ENCODE data around the gene DOCK6.

DOCK6 gene

GRCh38 chr19:11200931-11201330, 61.4 kb downstream of the DOCK6 start:
- TF ChIP-seq, protein P1, sequence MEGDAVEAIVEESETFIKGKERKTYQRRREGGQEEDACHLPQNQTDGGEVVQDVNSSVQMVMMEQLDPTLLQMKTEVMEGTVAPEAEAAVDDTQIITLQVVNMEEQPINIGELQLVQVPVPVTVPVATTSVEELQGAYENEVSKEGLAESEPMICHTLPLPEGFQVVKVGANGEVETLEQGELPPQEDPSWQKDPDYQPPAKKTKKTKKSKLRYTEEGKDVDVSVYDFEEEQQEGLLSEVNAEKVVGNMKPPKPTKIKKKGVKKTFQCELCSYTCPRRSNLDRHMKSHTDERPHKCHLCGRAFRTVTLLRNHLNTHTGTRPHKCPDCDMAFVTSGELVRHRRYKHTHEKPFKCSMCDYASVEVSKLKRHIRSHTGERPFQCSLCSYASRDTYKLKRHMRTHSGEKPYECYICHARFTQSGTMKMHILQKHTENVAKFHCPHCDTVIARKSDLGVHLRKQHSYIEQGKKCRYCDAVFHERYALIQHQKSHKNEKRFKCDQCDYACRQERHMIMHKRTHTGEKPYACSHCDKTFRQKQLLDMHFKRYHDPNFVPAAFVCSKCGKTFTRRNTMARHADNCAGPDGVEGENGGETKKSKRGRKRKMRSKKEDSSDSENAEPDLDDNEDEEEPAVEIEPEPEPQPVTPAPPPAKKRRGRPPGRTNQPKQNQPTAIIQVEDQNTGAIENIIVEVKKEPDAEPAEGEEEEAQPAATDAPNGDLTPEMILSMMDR (IDR thresholded peaks at IDR 0.05; ENCODE audit: insufficient read depth, low read length, poor library complexity, severe bottlenecking): no peak
- DNase-seq (ENCODE audit: extremely low read depth, insufficient read length): no peak
- H3K4me3 ChIP-seq (replicated peaks; ENCODE audit: low read depth, low read length): no peak overlapping the region
- no peaks in the 10 kb centered on the region; the same call in 1 of the 2 replicates for H3K36me3 ChIP-seq (ENCODE audit: control insufficient read depth, insufficient read depth, low read length)
- no peaks in the 10 kb centered on the region for H3K27me3 ChIP-seq (replicated peaks; ENCODE audit: control insufficient read depth, insufficient read depth, low read length)

- Histone ChIP-seq H3K4me3 (replicated peaks; ENCODE audit: low read depth, low read length) (no peak overlapping the region), H3K36me3 (ENCODE audit: control insufficient read depth, insufficient read depth, low read length) (no peaks in the 10 kb centered on the region; the same call in 1 of the 2 replicates), H3K27me3 (replicated peaks; ENCODE audit: control insufficient read depth, insufficient read depth, low read length) (no peaks in the 10 kb centered on the region)
- TF ChIP-seq, protein P1 (IDR thresholded peaks at IDR 0.05; ENCODE audit: insufficient read depth, low read length, poor library complexity, severe bottlenecking): no peak
- no peak for DNase-seq (ENCODE audit: extremely low read depth, insufficient read length)
Observed at GRCh38 chr19:11200015-11200574, 62.2 kb downstream of the DOCK6 start.

DNA sequence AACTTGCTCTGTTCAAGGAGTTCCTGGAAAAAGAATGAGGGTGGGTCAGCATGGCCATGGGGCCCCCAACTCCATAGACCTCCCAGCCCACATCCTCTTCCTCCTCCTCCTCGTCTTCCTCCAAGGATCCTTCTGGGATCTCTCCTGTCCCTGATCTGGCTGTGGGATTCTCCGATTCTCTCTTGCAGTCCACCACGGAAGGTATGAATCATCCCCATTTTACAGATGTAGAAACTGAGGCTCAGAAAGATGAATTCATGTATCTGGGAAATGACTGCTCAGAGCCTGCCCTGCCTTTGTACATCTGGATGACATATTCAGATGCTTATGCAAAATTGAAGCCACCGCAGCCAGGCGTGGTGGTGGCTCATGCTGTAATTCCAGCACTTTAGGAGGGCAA, 62.8 kb downstream of the DOCK6 start:
- Histone ChIP-seq H3K36me3 (ENCODE audit: control insufficient read depth, insufficient read depth, low read length) (no peaks in the 10 kb centered on the region; the same call in 1 of the 2 replicates), H3K27me3 (replicated peaks; ENCODE audit: control insufficient read depth, insufficient read depth, low read length) (no peaks in the 10 kb centered on the region), H3K4me3 (replicated peaks; ENCODE audit: low read depth, low read length) (no peak overlapping the region)
- TF ChIP-seq, protein P1 (IDR thresholded peaks at IDR 0.05; ENCODE audit: insufficient read depth, low read length, poor library complexity, severe bottlenecking): no peak
- no peak for DNase-seq (ENCODE audit: extremely low read depth, insufficient read length)

DNA sequence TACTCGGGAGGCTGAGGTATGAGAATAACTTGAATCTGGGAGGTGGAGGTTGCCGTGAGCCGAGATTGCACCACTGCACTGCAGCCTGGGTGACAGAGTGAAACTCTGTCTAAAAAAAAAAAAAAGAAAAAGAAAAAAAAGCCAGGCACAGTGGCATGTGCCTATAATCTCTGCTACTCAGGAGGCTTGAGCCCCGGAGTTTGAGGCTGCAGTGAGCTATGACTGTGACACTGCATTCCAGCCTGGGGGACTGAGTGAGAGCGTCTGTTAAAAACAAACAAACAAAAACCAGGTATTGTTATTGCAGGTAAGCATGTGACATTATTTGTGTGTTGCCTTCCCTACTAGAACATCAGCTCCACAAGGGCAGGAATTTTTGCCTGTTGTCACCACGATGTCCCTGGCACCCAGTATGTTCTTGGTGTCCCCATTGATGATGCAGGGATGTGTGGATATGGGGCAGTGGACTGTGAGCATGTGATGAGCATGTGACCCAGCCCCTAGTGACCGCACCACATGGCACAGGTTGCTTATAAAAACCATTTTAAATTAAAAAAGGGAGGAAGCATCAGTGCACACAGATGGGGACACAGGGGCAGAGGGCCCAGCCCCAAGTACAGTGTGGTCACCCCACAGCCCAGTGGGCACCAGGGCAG, 63.4 kb downstream of the DOCK6 start:
- TF ChIP-seq, protein P1 (IDR thresholded peaks at IDR 0.05; ENCODE audit: insufficient read depth, low read length, poor library complexity, severe bottlenecking): no peak
- DNase-seq (ENCODE audit: extremely low read depth, insufficient read length): no peak
- Histone ChIP-seq H3K4me3 (replicated peaks; ENCODE audit: low read depth, low read length) (no peak overlapping the region), H3K27me3 (replicated peaks; ENCODE audit: control insufficient read depth, insufficient read depth, low read length) (no peaks in the 10 kb centered on the region), H3K36me3 (ENCODE audit: control insufficient read depth, insufficient read depth, low read length) (no peaks in the 10 kb centered on the region; the same call in 1 of the 2 replicates)

DNA sequence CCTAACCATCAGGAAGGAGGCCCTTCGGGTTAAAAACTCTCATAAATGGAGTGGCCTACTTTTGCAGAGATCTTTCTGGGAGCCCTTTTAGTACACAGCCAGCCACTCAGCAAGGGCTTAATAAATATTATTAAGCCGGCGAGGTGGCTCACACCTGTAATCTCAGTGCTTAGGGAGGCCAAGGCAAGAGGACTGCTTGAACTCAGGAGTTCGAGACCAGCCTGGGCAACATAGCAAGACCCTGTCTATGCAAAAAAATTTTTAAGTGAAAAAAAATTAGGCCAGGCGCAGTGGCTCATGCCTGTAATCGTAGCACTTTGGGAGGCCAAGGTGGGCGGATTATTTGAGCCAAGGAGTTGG, 64.2 kb downstream of the DOCK6 start:
- TF ChIP-seq, protein P1 (IDR thresholded peaks at IDR 0.05; ENCODE audit: insufficient read depth, low read length, poor library complexity, severe bottlenecking): no peak
- Histone ChIP-seq H3K27me3 (replicated peaks; ENCODE audit: control insufficient read depth, insufficient read depth, low read length) (no peaks in the 10 kb centered on the region), H3K4me3 (replicated peaks; ENCODE audit: low read depth, low read length) (no peak overlapping the region; the same call in 1 of the 2 replicates), H3K36me3 (ENCODE audit: control insufficient read depth, insufficient read depth, low read length) (no peaks in the 10 kb centered on the region; the same call in 1 of the 2 replicates)
- DNase-seq (ENCODE audit: extremely low read depth, insufficient read length): no peak
